Glomerular visceral epithelial cell (primary cell): ENCODE data around the gene ACTN1.

Source experiments
- DNase-seq: peaks from one replicate; pipeline ENCODE4 v3.0.0-alpha.2; 2016; ENCODE audit errors: extremely low spot score

ACTN1 gene

DNA sequence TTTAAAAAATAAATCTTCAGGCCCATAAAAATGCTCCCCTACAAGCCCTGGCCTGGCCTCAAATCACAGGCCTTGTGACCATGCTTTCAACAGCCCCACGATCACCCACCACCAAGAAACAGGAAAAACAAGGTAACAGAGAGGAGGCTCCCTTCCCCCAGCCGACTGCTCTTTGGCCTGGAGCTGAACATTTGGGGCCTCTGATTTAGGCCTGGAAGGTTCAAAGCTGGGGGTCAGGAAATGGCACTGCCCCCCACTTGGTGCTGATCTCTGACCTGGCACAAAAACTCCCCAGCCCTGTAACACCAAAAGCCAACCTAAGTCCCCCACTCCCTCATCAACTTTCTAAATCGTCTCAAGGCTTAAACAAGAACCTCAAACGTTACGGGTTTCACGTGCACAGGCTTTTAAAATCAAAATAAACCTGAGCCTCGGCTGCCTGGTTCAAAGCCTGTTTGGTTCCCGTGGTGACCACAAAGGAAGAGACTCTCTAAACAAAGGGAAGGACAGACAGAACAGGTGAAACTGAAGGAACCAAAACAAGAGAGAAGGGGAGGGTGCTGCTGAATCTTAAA is 9.0 kb downstream of the ACTN1 start:
- DNase-seq, result no peak

DNA sequence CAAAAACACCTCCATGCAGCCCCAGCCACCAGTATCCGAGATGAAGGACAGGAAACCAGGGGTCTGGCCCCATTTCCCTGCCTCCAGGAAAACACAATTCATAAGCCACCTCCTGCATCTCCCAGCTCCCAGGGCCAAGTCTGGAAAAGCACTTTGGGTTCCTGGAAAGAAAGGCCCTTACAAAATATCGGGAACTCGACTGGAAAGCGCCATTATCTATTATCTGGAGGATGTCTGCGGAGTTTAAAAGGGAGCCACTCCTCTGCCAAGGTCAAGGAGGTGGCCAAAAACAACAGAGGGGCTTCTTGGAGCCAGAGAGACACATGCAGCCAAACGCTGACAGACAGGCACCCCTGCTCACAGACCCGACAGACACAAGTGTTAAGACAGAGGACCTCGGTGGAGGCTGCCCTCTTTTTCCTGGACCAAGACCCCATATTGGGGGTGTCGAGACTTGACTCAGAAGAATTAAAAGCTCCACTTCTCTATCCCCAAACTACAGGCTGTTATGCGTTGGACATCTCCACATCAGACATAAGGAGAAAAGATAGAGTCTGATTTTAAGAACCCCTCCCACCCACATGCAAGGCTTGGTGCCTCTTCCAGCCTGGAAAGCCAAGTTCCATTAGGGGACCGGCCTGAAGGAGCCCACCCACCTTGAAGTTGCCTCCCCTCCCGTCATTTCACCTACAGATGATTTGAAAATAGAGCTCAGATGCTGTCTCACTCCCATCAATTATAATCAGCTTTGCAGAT is 9.6 kb downstream of the ACTN1 start:
- DNase-seq, result no peak

- no peak for DNase-seq
Measured at GRCh38 chr14:68968721-68969120, 10.4 kb downstream of the ACTN1 start.

DNA sequence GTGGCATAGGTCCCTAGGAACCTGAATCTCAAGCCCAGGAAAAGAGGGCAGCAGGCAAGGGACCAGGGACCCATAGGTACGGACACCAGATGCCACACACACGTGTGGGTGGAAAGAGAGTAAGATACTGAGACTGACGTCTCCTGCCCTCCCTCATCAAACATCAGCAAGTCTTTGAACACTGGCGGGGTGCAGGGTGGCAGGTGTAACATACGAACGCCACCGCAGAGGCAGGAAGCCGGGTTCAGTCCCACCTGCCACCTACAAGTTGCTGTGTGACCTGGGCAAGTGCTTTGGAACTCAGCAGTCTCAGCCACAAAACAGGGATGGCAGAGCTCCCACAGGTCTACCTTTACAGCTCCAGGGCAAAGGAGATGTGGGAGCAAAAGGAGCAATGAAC is 11.1 kb downstream of the ACTN1 start:
- DNase-seq, result no peak

GRCh38 chr14:68967459-68967940 is 11.6 kb downstream of the ACTN1 start:
- no peak for DNase-seq

DNA sequence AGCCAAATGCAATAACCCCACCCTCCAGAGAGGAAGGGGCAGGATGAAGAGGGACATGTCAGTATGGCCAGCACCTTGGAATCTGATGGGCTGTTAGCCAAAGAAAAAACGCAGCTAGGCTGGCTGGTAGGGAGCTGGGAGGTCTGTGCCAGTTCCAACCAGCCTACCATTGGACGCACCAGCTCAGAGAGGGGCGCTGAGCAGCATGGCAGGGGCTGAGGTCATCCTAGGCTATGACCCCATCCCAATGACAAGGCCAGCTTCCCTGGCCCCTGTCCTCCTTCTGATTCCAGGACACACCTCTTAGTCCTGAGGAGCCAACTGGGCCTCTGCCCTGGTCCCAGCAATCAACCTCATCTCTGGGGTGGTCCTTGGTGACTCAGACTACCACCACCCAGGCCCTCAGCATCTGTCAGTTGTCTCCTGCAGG is 12.2 kb downstream of the ACTN1 start:
- no peak for DNase-seq

DNA sequence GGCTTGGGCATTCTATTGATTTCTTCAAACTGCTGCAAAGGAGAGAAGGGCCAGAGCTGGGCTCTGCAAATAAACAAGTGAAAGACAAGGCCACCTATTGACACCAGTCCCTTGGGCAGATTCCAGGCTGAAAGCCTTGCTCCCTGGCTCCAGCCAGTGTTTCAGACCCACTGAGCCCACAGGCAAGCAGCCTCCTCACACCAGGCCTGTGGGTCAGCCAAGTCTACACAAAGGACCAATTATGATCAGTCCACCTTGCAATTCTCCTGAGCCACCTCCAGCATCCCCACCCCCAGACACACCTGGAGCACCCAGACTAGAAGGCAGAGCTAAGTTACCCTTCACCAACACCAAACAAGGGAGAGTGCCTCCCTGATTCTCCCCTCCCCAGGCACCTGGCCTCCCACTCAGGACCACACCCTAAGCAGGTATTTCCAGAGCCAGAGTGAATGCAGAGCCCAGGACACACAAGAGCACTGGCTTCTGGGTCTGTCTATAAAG is 13.8 kb downstream of the ACTN1 start:
- no peak for DNase-seq

GRCh38 chr14:68964300-68965093 is 14.6 kb downstream of the ACTN1 start:
- DNase-seq, result no peak

- DNase-seq, result no peak
Measured at GRCh38 chr14:68962681-68963080, 16.4 kb downstream of the ACTN1 start.

- peak; percentile 96 for DNase-seq
Measured at GRCh38 chr14:68961781-68962584, 17.1 kb downstream of the ACTN1 start.

- DNase-seq, result no peak
Measured at GRCh38 chr14:68961361-68961760, 17.7 kb downstream of the ACTN1 start.

DNA sequence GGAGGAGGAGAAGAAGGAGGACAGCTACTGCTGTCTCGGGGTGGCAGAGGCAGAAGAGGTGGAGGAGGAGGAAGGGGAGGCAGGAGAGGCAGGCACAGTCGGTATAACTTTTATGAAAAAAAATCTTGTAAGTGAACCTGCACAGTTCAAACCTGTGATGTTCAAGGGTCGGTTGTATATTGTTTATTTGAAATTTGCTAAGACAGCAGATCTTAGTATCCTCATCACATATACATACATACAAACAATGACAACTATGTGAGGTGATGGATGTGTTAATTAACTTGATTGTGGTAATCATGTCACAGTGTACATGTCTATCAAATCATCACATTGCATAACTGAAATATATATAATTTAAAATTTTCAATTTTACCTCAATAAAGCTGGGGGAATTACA is 19.0 kb downstream of the ACTN1 start:
- no peak for DNase-seq

DNA sequence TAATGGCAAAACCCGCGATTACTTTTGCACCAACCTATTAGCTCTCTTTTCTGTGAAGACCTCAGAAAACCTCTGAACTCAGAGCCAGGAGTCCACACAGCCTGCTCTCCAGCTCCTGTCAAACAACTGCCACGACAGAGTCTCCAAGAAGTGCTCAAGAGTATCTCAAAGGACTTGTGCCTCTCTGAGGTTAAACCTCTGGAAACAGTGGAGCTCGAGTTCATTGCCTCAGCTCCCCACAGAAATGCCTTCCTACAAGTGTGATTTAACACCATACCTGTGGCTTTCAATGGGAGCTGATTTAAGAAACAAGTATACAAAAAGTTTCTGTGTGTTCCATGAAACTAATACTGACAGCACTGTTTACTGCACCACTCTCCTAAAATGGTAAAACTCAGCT is 20.1 kb downstream of the ACTN1 start:
- no peak for DNase-seq

GRCh38 chr14:68958553-68958952 is 20.5 kb downstream of the ACTN1 start:
- peak; percentile 57 for DNase-seq

GRCh38 chr14:68957775-68958174 is 21.3 kb downstream of the ACTN1 start:
- no peak for DNase-seq

DNA sequence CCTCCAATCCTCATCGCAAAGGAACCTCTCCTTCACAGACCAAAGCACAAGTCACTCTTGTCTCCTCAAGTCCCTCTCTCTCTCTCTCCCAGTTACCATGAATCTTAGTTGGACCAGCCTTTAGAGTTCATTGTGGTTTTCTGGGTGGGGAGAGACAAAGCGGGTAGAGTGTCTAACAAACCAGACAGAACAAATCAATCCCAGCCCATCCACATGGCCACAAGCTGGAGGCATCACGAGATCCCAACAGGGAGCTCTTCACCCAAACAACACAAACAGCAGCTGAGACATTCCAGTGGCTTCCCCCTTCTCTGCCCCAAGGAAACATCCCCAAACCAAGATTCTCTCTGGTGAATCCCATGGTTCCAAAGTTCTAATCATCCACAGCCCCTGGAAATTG is 22.4 kb downstream of the ACTN1 start:
- DNase-seq, result no peak

DNA sequence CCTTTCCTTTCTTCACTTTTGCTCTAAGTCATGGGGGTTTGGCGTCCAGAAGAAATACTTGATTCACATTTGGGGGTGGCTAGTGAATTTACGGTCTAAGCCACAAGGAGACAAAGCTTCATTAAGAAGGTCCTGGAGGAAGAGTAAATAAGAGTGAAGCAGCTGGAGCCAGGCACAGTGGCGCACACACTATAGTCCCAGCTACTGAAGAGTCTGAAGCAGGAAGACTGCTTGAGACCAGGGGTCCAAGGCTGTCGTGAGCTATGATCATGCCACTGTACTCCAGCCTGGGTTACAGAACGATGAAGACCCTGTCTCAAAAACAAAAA is 23.3 kb downstream of the ACTN1 start:
- DNase-seq, result no peak

DNA sequence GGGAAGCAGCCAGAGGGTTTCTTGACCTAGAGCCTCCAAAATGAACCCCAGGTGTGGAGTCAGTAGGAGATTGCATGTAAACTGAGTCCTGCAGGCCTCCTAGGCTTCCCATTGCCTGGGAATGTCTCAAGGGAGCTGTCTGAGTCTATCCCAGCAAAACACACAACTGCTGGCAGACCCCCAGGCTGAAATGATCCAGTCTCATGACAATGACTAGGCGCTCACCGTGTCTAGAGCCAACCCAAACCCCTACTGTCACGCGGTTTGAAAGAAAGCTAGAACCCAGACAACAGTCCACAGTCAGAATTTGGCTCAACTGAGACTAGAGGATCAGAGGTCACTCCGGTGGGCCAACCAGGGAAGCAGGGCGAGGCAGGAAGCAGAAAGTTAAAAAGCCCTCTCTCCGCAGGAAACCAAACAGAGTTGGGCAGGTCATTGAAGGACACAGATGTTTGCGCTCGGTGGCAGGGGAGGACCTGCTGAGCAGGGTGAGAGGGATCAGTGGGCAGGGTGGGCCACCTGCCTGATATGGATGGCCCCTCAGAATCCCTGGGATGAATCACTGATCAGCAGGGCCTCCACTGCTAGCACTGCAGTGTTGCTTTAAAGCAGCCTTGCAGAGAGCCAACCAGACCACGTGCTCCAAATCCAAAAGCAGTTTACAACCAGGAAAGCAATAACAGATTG is 23.8 kb downstream of the ACTN1 start:
- no peak for DNase-seq

GRCh38 chr14:68953196-68953555 is 25.9 kb downstream of the ACTN1 start:
- DNase-seq, result no peak

DNA sequence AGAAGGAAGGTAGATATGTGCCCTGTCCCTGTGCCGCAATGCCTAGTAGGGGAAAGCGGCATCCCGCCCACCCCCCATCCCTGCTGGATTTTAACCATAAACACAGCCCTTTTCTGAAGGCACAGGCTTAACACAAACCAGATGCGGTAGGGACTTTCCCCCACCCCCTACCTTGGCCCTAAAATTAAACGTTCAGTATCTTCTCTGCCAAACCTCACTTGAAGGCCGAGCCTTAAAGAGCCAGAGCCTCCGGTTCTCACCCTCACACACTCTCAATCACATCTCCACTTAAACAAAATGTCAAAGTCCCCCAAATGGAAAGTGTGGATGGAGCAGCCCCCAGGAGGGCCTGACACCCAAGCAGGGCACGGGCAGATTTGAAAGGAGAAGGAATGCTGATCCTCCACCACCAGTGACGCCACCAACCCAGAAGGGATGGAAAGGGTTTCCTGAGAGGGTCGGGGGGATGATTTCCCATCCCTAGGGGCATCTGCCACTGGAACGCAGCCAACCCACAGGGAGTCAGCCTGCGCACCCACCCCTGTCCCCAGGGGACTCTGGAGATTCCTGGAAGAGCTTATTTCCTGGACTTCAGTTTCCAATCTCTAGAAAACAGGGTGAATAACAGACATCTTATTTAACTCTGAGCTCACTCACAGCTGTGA is 26.4 kb downstream of the ACTN1 start:
- no peak for DNase-seq
